Stimulated activated CD8-positive, alpha-beta memory T cell treated with anti-CD3 and anti-CD28 coated beads, Interleukin-12 subunit alpha, Interleukin-12 subunit beta, amount 100 ng/mL, for 24 hours (primary cell): ENCODE results near the gene TADA2A.
"Not testable (repeated sequence)": the region's sequence is repeated elsewhere in the genome, so short reads cannot be mapped to it uniquely, and the experiment has no call there.

Experiments used
- DNase-seq: peaks from one replicate; pipeline ENCODE4 v3.0.0-alpha.2; 2020; ENCODE audit errors: extremely low read depth

Gene TADA2A

DNA sequence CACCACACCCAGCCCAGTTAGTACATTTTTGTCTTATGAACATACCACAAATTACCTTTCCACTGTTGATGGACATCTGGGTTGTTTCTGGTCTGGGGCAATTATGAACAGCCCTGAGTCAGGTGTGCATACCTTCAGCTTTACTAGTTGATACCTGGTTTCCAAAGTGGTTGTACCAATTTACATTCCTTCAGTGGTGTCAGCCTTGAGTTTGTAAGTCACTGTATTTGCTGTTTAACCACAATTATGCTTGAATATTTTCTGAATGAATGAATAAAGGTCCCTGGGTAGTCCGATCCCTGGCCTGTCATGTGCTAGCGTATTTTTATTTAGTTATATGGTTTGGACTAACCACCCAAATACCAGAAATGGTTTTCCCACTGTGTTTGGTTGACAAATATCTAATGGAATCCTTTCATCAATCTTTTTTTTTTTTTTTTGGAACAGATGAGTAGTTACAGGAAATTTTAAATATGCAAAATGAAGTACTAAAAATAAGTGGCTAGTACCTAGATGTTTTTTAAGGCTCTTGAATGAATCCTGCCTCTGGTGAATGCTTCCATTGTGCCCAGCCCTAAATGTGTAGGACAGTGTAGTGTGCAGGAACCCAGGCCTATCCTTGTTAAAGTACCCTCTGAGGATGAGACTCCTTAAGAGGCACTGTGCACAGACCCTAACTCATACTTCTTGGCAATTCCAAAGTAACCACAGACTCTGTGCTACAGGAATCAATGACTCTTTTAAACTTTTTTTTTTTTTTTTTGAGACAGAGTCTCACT is 86.8 kb downstream of the TADA2A start:
- no peak for DNase-seq

DNA sequence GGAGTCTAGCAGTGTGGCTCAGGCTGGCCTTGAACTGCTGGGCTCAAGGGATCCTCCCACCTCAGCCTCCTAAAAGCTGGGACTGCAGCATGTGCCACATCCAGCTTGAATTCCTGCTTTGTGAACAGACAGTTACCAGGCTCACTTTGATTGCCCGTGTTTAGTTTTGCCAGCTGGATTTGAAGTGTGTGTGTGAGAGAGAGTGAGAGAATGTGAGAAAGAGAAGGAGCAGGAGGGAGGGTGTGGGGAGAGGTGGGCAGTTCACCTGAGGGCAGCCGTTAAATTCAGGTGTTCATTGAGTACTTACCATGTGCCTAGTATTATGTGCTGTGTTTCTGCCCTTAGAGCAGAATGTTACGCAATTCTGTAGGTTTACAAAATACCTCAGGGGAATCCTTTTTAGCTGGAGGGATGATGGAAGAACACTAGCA is 87.7 kb downstream of the TADA2A start:
- DNase-seq: no peak

DNA sequence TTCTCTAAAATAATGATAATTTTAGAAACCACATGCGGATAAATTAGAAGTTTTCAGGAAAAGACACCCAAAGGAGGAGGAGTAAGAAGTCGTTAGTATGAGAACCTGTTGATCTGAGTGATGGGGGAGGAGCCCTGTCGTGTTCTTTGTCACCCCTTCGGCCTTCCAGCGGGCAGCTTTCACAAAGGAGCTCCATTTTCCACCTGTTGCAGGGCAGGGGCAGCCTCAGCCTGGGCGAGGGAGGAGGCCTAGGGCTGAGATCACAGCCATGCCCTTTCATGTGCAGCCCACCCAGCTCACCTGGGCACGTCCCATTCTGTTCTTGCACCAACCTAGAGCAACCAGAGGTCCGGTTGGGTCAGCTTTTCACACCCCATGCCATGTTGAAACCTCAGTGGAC is 88.3 kb downstream of the TADA2A start:
- DNase-seq: no peak

DNA sequence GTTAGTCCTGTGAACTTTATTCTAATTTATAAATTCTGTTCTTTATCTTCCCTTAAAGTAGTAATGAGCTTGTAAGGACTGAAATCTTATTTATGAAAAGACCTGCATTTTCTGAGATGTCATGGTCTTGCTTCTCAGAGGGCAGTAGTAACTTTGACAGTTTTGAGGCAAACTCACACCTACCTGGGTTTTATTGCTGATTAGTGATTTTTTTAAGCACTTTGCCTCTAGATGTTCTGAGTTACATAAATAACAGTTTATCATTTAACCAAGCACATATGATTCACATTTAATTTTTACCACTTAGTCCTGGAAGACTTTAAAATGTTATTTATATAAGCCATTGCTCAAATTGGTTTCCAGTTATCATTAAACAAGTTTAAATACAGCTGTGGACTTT is 93.7 kb downstream of the TADA2A start:
- no peak for DNase-seq

DNA sequence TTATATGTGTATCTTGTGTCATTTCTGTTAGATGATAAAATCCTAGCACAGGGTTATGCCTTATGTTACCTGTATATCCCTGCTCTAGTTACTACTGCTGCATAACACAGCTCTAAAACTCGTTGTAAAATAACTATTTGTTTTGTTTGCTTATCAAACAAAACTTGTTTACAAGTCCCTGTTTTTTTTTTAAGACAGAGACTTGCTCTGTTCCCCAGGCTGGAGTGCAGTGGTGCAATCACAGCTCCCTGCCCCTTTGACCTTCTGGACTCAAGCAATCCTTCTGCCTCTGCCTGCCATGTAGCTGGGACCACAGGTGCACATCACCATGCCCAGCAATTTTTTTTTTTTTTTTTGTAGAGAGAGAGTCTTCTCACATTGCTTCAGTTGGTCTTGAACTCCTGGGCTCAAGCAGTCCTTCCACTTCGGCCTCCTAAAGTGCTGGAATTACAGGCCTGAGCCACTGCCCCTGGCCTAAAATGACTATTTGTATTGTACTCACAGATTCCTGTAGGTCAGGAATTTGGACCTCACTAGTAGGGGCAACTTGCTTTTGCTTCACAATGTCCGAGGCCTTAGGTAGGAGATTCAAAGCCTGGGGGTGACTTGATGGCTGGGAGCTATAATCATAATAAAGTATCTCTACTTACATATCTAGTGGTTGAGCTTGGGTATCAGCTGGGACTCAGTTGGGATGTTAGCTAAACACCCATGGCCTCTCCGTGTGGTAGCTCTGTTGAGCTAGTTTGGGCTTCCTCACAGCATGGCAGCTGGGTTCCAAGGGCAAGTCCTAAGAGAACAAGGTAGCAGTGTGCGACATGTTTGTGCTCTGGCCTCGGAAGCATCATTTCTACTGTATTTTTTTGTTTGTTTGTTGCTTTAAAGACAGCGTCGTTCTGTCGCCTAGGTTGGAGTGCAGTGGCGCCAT is 95.6 kb downstream of the TADA2A start:
- no peak for DNase-seq

DNA sequence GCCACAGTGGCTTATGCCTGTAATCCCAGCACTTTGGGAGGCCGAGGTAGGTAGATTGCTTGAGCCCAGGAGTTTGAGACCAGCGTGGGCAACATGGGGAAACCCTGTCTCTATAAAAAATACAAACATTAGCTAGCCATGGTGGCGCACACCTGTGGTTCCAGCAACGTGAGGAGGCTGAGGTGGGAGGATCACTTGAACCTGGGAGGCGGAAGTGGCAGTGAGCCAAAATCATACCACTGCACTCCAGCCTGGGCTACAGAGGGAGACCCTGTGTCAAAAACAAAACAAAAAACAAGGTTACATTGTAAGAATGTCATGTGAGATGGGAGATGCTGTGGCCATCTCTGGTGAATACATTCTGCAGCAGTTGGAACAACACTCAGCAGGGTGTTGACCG is 96.5 kb downstream of the TADA2A start:
- DNase-seq: no peak

DNA sequence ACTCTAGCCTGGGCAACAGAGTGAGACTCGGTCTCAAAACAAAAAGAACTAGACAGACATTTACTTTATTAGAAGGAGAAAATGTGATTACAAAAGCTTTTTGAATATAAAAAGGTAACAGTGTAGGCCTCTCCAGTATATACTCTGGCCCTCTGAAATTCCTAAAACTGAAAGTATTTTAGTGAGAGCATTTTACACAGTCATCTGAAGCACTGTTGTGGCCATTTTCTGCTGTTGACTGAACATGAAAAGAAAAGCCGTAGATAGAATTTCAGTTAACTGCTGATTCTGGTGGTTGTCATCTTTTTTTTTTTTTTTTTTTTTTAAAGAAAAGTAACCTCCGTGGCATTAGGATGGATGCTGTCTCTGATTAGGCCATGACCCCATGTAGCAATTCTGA is 98.6 kb downstream of the TADA2A start:
- no peak for DNase-seq

DNA sequence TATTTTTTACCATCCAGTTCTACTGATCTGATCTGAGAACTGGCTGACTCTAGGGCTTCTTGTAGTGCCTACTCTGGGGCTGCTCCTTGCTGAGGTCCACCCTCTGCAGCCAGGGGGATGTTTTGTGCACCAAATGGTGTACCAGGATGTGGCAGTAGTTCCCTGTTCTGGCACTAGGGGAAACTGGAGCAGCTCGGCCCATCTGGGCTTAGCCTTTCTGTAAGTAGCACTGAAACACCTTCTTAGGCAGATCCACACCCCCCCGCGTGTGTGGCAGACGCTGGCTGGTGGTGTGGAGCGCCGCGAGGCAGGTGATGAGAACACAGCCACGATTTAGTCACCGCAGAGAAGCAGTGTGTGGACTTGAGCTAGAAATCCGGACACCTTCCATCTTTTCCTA is 100.0 kb downstream of the TADA2A start:
- DNase-seq: no peak

DNA sequence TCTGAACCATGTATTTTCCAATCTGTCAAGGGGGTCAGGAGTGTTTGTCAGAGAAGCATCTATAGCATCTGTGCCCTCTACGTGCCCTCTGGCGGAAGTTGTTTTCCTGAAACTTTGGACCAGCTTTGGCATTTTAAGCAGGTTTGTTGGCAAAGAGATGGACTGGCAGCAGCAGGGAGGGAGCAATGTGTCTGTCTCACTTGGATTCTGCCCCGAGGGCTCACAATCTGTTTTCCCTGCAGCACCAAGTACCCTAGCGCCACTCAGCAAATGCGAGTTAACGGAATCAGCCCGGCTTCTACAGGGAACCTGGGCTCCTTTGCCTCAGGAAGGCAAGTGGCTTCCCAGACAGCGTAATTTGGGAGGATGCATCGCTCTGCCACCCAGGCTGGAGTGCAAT is 100.4 kb downstream of the TADA2A start:
- DNase-seq: no peak

DNA sequence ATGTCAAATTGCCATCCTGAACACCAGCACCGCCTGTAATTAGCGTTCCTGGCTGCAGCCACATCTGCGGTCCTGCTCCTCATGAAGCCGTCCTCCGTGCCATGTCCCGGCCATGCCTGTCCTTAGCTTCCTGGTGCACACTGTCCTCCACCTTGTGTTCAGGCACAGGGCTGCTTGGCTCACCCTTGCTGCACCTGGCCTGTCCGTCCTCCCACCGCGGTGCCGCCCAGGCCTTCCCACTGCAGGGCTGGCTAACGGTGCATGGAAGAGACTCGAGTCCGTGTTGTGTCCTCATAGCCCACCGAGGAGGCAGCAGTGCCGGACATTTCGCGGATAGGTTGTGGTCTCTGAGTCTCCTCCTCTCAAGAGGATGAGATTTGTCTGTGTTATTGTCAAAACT is 103.4 kb downstream of the TADA2A start:
- no peak for DNase-seq

DNA sequence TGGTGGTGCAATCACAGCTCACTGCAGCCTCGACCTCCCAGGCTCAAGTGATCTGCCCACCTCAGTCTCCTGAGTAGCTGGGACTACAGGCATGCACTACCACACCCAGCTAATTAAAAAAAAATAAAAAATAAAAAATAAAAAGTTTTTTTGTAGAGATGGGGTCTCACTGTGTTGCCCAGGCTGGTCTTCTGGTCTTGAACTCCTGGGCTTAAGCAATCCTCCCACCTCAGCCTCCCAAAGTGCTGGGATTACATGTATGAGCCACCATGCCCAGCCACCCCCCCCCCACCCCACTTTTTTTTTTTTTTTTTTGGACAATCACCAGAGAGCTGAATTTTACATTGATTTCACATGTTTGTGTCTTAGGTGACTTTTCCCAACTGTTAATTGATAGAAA is 105.0 kb downstream of the TADA2A start:
- not testable (repeated sequence) for DNase-seq

DNA sequence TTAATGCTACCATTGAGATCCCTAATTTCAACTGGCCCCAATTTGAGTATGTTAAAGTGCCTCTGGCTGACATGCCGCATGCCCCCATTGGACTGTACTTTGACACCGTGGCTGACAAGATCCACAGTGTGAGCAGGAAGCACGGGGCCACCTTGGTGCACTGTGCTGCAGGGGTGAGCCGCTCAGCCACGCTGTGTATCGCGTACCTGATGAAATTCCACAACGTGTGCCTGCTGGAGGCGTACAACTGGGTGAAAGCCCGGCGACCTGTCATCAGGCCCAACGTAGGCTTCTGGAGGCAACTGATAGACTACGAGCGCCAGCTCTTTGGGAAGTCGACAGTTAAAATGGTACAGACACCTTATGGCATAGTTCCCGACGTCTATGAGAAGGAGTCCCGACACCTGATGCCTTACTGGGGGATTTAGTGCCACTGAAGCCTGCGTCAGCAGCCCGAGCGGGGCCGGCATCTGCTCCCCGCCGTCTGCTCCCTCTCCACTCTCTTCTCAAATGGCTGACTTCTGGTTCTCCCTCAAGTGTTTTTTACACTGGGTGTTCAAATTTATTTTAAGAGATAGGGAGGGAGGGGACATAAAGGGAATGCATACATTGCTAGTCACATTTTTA is 105.9 kb downstream of the TADA2A start:
- DNase-seq: no peak

DNA sequence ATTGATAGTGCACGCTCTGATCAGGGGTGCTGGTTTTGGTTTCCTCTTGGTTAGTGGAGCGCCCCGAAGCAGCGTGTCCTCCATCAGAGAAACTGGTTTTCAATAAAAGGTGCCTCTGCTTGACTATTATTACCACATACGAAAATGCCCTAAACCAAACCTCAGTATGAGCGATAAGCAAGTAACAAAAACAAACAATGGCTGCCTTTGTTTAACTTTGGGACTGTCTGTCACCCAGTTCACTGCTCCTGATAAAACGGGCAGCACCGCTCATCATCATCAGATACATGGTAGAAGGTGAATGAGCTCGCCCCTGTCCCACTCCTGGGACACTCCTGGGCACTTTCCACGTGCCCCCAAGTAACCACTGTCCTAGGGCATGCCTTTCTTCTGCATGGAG is 107.0 kb downstream of the TADA2A start:
- no peak for DNase-seq

DNA sequence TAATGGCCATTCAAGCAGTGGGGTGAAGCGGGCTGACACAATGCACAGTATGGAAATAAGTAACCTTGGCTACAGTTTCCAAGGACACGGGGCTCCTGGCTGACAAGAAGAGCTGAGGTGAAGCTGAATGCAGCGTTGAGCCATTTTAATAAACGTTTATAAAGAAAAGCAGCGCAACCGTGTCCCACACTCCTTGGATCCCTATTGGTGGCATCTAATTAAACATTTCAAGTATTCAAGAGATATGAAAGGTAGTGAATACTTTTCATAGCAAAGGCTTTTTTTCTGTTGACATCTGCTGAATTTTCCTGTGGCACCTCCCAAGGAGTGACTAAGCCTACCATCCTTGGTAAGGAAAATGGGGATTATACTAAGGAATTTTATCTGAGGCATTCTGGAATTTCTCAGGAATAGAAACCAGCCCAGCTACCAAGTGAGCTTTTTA is 109.5 kb downstream of the TADA2A start:
- no peak for DNase-seq

DNA sequence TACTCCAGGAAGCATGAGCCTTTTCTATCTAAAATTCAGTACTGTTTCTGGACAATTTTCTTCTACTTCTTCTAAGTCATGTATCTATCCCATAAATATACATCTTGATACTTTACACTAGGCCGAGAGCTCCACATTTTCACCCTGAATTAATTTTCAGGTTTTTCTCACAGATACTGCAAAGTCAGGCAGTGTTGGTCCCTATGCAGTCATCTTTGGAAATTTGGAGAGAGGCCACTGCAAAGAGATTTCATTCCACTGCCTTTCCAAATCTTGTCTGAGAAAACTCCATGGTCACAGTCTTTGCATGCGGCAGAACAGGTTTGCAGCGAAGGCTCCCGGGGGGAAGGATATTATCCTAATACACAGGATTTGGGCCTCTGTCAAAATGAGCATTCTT is 111.2 kb downstream of the TADA2A start:
- no peak for DNase-seq

DNA sequence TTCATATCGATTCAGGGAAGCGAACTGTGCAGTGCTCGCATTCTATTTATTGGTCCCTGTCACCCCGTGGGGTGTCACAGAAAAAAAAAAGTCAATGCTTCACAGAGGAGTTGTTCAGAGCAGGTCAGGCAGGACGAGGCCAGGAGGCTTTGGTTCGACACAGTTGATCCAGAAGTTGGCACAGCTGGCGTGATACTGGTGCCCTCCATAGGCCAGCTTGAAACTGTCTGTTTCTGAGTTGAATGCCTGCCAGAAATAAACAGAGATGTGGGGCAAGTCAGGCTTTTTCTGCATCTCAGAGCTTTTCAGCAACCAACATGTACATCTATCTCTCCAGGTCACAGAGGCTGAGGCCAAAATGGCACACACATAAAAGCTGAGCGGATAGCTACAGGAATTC is 112.1 kb downstream of the TADA2A start:
- DNase-seq: no peak

DNA sequence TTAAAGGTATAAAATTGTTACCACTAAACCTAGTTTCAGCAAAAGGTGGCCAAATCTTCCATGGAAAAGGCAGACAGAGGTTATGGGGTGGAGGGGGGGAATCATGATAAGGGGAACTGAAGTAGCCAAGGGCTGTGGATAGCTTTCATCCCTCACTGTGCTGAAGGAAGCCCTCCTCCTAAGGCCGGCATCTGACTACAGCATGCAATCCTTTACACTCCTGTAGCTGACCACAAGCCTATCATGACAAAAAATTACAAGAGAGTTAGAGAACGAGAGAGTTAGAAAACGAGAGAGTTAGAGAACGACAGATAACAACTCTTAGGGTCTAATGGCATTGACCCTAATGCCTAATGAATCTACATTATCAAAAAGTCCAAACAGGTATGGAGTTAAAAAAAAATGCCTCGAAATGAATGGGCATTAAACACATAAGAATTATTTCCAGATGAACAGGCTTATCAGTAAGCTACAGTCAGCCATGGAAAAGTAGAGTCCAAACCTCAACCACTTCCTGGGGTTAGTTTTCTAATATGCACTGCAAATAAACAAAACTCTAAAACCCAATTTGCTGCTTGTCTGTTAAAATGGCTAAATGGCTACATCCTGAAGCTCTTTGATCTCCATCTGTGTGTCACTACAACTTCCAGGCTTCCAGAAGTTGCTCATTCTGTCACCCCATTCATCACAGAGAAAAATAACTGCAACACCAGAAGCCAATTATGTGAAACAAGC is 112.7 kb downstream of the TADA2A start:
- DNase-seq: no peak

DNA sequence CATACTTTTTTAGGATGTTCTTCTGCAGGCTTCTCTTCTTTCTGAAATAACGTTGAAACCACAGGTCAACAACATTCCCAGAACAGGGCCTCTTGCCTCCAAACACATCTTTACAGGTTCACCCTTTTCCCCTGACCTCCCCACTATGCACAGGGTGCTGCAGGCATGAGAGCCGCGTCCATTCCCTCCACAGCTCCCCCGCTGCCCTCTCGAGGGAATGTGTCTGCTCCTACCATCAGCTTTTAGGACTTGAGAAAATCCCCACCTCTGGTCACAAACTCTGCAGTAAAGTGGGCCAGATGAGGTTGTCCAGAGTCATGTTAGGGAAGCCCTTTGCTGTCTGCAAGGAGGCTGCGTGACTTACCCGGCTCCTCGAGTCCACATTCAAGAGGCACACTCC is 113.5 kb downstream of the TADA2A start:
- DNase-seq: no peak

DNA sequence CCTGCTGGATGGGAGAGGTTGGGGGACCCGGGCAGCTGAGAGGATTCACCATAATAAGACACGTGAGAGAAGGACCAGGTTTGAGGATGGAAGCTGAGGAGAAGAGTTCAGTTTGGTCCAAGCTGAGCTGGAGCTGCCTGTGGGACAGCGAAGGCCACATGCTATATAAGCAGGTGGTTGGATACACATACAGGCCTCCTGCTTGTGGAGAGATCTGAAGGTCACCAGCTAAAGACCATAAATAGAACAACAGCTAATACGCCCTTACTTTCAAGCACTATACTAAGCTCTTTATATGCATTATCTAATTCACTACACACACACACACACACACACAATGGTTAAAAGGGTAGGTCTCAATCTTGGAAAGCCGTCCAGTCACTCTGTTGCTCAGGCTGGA is 115.1 kb downstream of the TADA2A start:
- no peak for DNase-seq

DNA sequence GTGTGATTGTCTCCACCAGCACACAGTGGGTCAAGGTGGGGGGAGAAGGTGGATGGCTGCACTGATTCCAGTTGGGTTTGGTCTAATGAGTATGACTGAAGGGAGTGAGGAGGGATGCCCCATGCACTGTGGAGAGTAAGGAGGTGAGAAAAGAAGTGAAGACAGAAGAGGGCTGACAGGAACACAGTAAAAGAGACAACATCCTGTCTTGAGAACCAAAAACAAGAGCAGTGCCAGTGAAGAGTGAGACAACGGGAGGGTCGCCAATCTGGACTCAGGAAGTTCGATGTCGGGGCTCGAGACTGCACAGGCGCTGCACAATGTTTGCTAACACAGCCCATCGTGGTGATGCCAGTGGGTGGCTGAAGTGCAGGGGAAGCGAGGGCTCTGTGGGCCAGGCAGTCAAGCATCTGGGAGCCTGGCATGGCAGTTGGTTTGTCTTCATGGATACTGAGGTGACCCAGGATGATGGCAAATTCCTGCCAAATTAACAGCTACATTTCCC is 117.1 kb downstream of the TADA2A start:
- DNase-seq: no peak

DNA sequence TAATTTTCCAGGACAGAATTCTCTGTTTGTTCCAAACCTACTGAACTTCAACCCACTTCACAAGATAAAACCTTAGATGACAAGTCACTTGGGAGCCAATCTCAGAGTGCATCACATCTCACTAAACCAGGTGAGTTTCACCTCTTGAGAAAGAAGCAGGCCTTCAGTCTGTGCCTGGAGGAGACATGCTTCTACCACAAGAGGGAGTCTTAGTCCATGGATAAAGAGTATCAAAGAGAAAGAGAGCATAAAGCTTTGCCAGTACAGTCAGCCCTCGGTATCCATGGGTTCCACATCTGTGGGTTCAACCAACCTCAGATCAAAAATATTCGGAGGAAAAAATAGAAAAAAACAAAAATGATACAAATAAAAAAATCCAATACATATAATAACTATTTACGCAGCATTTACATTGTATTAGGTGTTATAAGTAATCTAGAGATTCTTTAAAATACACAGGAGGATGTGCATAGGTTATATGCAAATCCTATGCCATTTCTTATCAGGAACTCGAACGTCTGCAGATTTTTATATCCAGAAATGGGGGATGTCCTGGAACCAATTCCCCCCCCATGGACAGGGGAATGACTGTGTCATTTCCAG is 120.7 kb downstream of the TADA2A start:
- no peak for DNase-seq
